ENCODE data around the gene MTHFD1L. TPM values are rescaled to one million over a fixed set of nuclear protein-coding genes. Genes with fewer than 3 reads are reported as not detected.
"Not testable (repeated sequence)": the region's sequence is repeated elsewhere in the genome, so short reads cannot be mapped to it uniquely, and the experiment has no call there.

MTHFD1L gene
- total RNA-seq, 2 donors from 2014 or later = 58.0 to 107 TPM

GRCh38 chr6:151025076-151025475 lies 159.6 kb downstream of the MTHFD1L start:
- H3K4me1 Mint-ChIP-seq = peaks cover 6% of the 10 kb centered on the region
- H3K27ac Mint-ChIP-seq = no peak overlapping the region
- no peaks in the 10 kb centered on the region for H3K9me3 Mint-ChIP-seq
- peaks cover 26% of the 10 kb centered on the region for H3K36me3 Mint-ChIP-seq (ENCODE audit: low read depth)
- no peak overlapping the region for H3K4me3 Mint-ChIP-seq
- no peak for ATAC-seq (replicated peaks)
- H3K27me3 Mint-ChIP-seq = no peaks in the 10 kb centered on the region

GRCh38 chr6:151026041-151026663 lies 160.7 kb downstream of the MTHFD1L start:
- H3K4me3 Mint-ChIP-seq = no peak overlapping the region
- H3K4me1 Mint-ChIP-seq = peaks cover 6% of the 10 kb centered on the region
- H3K27me3 Mint-ChIP-seq = no peaks in the 10 kb centered on the region
- peaks cover 29% of the 10 kb centered on the region for H3K36me3 Mint-ChIP-seq (ENCODE audit: low read depth)
- H3K9me3 Mint-ChIP-seq = no peaks in the 10 kb centered on the region
- no peak for ATAC-seq (replicated peaks)
- H3K27ac Mint-ChIP-seq = no peak overlapping the region

- Mint-ChIP-seq H3K27me3 (no peaks in the 10 kb centered on the region), H3K36me3 (ENCODE audit: low read depth) (peaks cover 40% of the 10 kb centered on the region), H3K9me3 (no peaks in the 10 kb centered on the region), H3K27ac (no peak overlapping the region), H3K4me1 (peaks cover 6% of the 10 kb centered on the region), H3K4me3 (no peak overlapping the region)
- no peak for ATAC-seq (replicated peaks)
These were observed 161.8 kb downstream of the MTHFD1L start for GRCh38 chr6:151027295-151027747.

- ATAC-seq (replicated peaks) = peak; percentile 38
- Mint-ChIP-seq H3K27me3 (no peaks in the 10 kb centered on the region), H3K4me1 (peaks cover 6% of the 10 kb centered on the region), H3K36me3 (ENCODE audit: low read depth) (peaks cover 49% of the 10 kb centered on the region), H3K27ac (no peak overlapping the region), H3K9me3 (no peaks in the 10 kb centered on the region), H3K4me3 (no peak overlapping the region)
These were observed 162.7 kb downstream of the MTHFD1L start for GRCh38 chr6:151027936-151028838.

- peaks cover 6% of the 10 kb centered on the region for H3K4me1 Mint-ChIP-seq
- no peak overlapping the region for H3K4me3 Mint-ChIP-seq
- ATAC-seq (replicated peaks) = no peak
- peaks cover 67% of the 10 kb centered on the region for H3K36me3 Mint-ChIP-seq (ENCODE audit: low read depth)
- no peaks in the 10 kb centered on the region for H3K27me3 Mint-ChIP-seq
- H3K9me3 Mint-ChIP-seq = no peaks in the 10 kb centered on the region
- H3K27ac Mint-ChIP-seq = no peak overlapping the region
These were observed 164.5 kb downstream of the MTHFD1L start for GRCh38 chr6:151029970-151030369.

GRCh38 chr6:151032034-151032433 lies 166.5 kb downstream of the MTHFD1L start:
- no peak for ATAC-seq (replicated peaks)
- H3K4me1 Mint-ChIP-seq = peaks cover 9% of the 10 kb centered on the region
- no peak overlapping the region for H3K4me3 Mint-ChIP-seq
- H3K27me3 Mint-ChIP-seq = no peaks in the 10 kb centered on the region
- H3K27ac Mint-ChIP-seq = no peak overlapping the region
- no peaks in the 10 kb centered on the region for H3K9me3 Mint-ChIP-seq
- H3K36me3 Mint-ChIP-seq (ENCODE audit: low read depth) = peaks cover 84% of the 10 kb centered on the region

GRCh38 chr6:151034825-151035781 lies 169.6 kb downstream of the MTHFD1L start:
- no peaks in the 10 kb centered on the region for H3K9me3 Mint-ChIP-seq
- no peak for ATAC-seq (replicated peaks)
- H3K4me1 Mint-ChIP-seq = peaks cover 17% of the 10 kb centered on the region
- no peak overlapping the region for H3K4me3 Mint-ChIP-seq
- H3K27me3 Mint-ChIP-seq = no peaks in the 10 kb centered on the region
- no peak overlapping the region for H3K27ac Mint-ChIP-seq
- peaks cover 92% of the 10 kb centered on the region for H3K36me3 Mint-ChIP-seq (ENCODE audit: low read depth)

- Mint-ChIP-seq H3K4me3 (peak overlapping the region; percentile 31), H3K36me3 (ENCODE audit: low read depth) (peaks cover 92% of the 10 kb centered on the region), H3K27ac (peak overlapping the region; percentile 77), H3K4me1 (peaks cover 17% of the 10 kb centered on the region)
- H3K27me3 Mint-ChIP-seq; ATAC-seq (replicated peaks); H3K9me3 Mint-ChIP-seq: not testable (repeated sequence)
These were observed 170.8 kb downstream of the MTHFD1L start for GRCh38 chr6:151036211-151036721.

- Mint-ChIP-seq H3K4me3 (peak overlapping the region; percentile 31), H3K27ac (peak overlapping the region; percentile 77), H3K36me3 (ENCODE audit: low read depth) (peaks cover 84% of the 10 kb centered on the region), H3K9me3 (no peaks in the 10 kb centered on the region), H3K4me1 (peaks cover 17% of the 10 kb centered on the region), H3K27me3 (no peaks in the 10 kb centered on the region)
- no peak for ATAC-seq (replicated peaks)
These were observed 171.6 kb downstream of the MTHFD1L start for GRCh38 chr6:151036869-151037680.

- no peaks in the 10 kb centered on the region for H3K9me3 Mint-ChIP-seq
- ATAC-seq (replicated peaks) = no peak
- H3K4me1 Mint-ChIP-seq = peaks cover 17% of the 10 kb centered on the region
- H3K27ac Mint-ChIP-seq = no peak overlapping the region
- no peak overlapping the region for H3K4me3 Mint-ChIP-seq
- no peaks in the 10 kb centered on the region for H3K27me3 Mint-ChIP-seq
- peaks cover 80% of the 10 kb centered on the region for H3K36me3 Mint-ChIP-seq (ENCODE audit: low read depth)
These were observed 173.1 kb downstream of the MTHFD1L start for GRCh38 chr6:151038616-151039015.

- not testable (repeated sequence) for H3K27ac Mint-ChIP-seq; H3K9me3 Mint-ChIP-seq; ATAC-seq (replicated peaks); H3K4me3 Mint-ChIP-seq; H3K27me3 Mint-ChIP-seq
- Mint-ChIP-seq H3K4me1 (peaks cover 17% of the 10 kb centered on the region), H3K36me3 (ENCODE audit: low read depth) (peaks cover 80% of the 10 kb centered on the region)
These were observed 175.5 kb downstream of the MTHFD1L start for GRCh38 chr6:151040888-151041521.

GRCh38 chr6:151041686-151042085 lies 176.2 kb downstream of the MTHFD1L start:
- Mint-ChIP-seq H3K36me3 (ENCODE audit: low read depth) (peaks cover 80% of the 10 kb centered on the region), H3K27me3 (no peaks in the 10 kb centered on the region), H3K4me3 (no peak overlapping the region), H3K27ac (no peak overlapping the region), H3K9me3 (no peaks in the 10 kb centered on the region), H3K4me1 (peaks cover 17% of the 10 kb centered on the region)
- no peak for ATAC-seq (replicated peaks)

- H3K4me1 Mint-ChIP-seq; H3K27me3 Mint-ChIP-seq; H3K27ac Mint-ChIP-seq; H3K4me3 Mint-ChIP-seq; ATAC-seq (replicated peaks); H3K9me3 Mint-ChIP-seq: not testable (repeated sequence)
- peaks cover 80% of the 10 kb centered on the region for H3K36me3 Mint-ChIP-seq (ENCODE audit: low read depth)
These were observed 177.4 kb downstream of the MTHFD1L start for GRCh38 chr6:151042911-151043330.

Data from activated T-helper 17 cell treated with anti-CD3 and anti-CD28 coated beads, Interleukin-2, amount 50 U/mL, for 72 hours (primary cell).